ENCODE results near the gene KCNH5.

The KCNH5 gene

GRCh38 chr14:63045234-63045611, at the start of gene KCNH5:
KCNH5 (minus strand) TSS chr14:63045458; CDS start chr14:63045186, 272 bp downstream.
- DNase-seq (ENCODE audit: low read depth) = no peak

GRCh38 chr14:63091394-63091996, 46.2 kb upstream of the KCNH5 start:
- no peak for DNase-seq (ENCODE audit: low read depth)

- DNase-seq (ENCODE audit: low read depth) = no peak
These were observed 43.6 kb upstream of the KCNH5 start for GRCh38 chr14:63088865-63089264.

GRCh38 chr14:63078569-63078968, 33.3 kb upstream of the KCNH5 start:
- no peak for DNase-seq (ENCODE audit: low read depth)

- no peak for DNase-seq (ENCODE audit: low read depth)
These were observed 31.2 kb upstream of the KCNH5 start for GRCh38 chr14:63076488-63076887.

- no peak for DNase-seq (ENCODE audit: low read depth)
These were observed 10.4 kb upstream of the KCNH5 start for GRCh38 chr14:63055631-63056030.

GRCh38 chr14:63051992-63052391, 6.7 kb upstream of the KCNH5 start:
- DNase-seq (ENCODE audit: low read depth) = no peak

- no peak for DNase-seq (ENCODE audit: low read depth)
These were observed 6.0 kb upstream of the KCNH5 start for GRCh38 chr14:63051301-63051700.

GRCh38 chr14:63050694-63051093, 5.4 kb upstream of the KCNH5 start:
- no peak for DNase-seq (ENCODE audit: low read depth)

- no peak for DNase-seq (ENCODE audit: low read depth)
These were observed 1.3 kb upstream of the KCNH5 start for GRCh38 chr14:63046339-63047268.

GRCh38 chr14:63045612-63046320, 508 bp upstream of the KCNH5 start:
- DNase-seq (ENCODE audit: low read depth) = no peak

- DNase-seq (ENCODE audit: low read depth) = no peak
These were observed 5.4 kb downstream of the KCNH5 start for GRCh38 chr14:63039866-63040265.

GRCh38 chr14:63032641-63033040, 12.6 kb downstream of the KCNH5 start:
- no peak for DNase-seq (ENCODE audit: low read depth)

- no peak for DNase-seq (ENCODE audit: low read depth)
These were observed 13.2 kb downstream of the KCNH5 start for GRCh38 chr14:63032076-63032475.

GRCh38 chr14:63030113-63030512, 15.1 kb downstream of the KCNH5 start:
- no peak for DNase-seq (ENCODE audit: low read depth)

- DNase-seq (ENCODE audit: low read depth) = no peak
These were observed 17.5 kb downstream of the KCNH5 start for GRCh38 chr14:63027719-63028118.

GRCh38 chr14:63026491-63026890, 18.8 kb downstream of the KCNH5 start:
- no peak for DNase-seq (ENCODE audit: low read depth)

GRCh38 chr14:63014621-63015020, 30.6 kb downstream of the KCNH5 start:
- no peak for DNase-seq (ENCODE audit: low read depth)

- no peak for DNase-seq (ENCODE audit: low read depth)
These were observed 33.1 kb downstream of the KCNH5 start for GRCh38 chr14:63012171-63012570.

- DNase-seq (ENCODE audit: low read depth) = no peak
These were observed 33.6 kb downstream of the KCNH5 start for GRCh38 chr14:63011623-63012022.

GRCh38 chr14:63009495-63009894, 35.8 kb downstream of the KCNH5 start:
- DNase-seq (ENCODE audit: low read depth) = no peak

GRCh38 chr14:63006531-63006930, 38.7 kb downstream of the KCNH5 start:
- DNase-seq (ENCODE audit: low read depth) = no peak

GRCh38 chr14:62994096-62994495, 51.2 kb downstream of the KCNH5 start:
- DNase-seq (ENCODE audit: low read depth) = no peak

Measured in activated gamma-delta T cell treated with anti-CD3 and anti-CD28 coated beads, Interleukin-2, amount 50 U/mL, for 16 hours (primary cell).